Measurements from ENCODE around the gene SRGAP1.

- TF ChIP-seq CTCF (IDR thresholded peaks at IDR 0.05; ENCODE audit: borderline replicate concordance, extremely low read depth, low read length, poor library complexity, severe bottlenecking) (no peak), EZH2 (IDR thresholded peaks at IDR 0.05; ENCODE audit: borderline replicate concordance, low read depth, low read length, severe bottlenecking) (no peak)
Measured at GRCh38 chr12:63930971-63931370, 86.5 kb downstream of the SRGAP1 start.

Data from DND-41 (cell line).